GM12878 (cell line): ENCODE results near the gene GALT. TPM values are rescaled to one million over a fixed set of nuclear protein-coding genes. Genes with fewer than 3 reads are reported as not detected.

ENCODE experiments used
- CUX1 ChIP-seq: IDR thresholded peaks from 2 replicates; pipeline ENCODE4 v1.6.1; 2012; ENCODE audit warnings: improper control_type of control experiment, low read depth, low read length; ENCODE audit not compliant: insufficient replicate concordance
- EED ChIP-seq: sonication (generic); IDR thresholded peaks from 2 replicates; pipeline ENCODE4 v1.6.1; 2016; ENCODE audit warnings: antibody characterized with exemption, low read depth
- EP300 ChIP-seq, 2 experiments: fragments of 150-350 bp in 1 of 2; IDR thresholded peaks; 2 replicates each; pipeline ENCODE4 v1.6.1; 2011 to 2012; ENCODE audit warnings: low read depth in 2 of 2, low read length in 2 of 2, borderline replicate concordance in 1 of 2, improper control_type of control experiment in 1 of 2, inconsistent platforms in 1 of 2; ENCODE audit not compliant: control insufficient read depth in 1 of 2
- ETV6 ChIP-seq, 2 experiments: fragments of 450-650 bp in 1 of 2; IDR thresholded peaks in 1 of 2; conservative IDR thresholded peaks in 1 of 2; 2 replicates each; pipeline ENCODE4 v1.6.1; 2014; ENCODE audit warnings: antibody characterized with exemption in 1 of 2, borderline replicate concordance in 1 of 2, low read depth in 1 of 2, mild to moderate bottlenecking in 1 of 2, moderate library complexity in 1 of 2
- FOXK2 ChIP-seq: fragments of 450-650 bp; IDR thresholded peaks from 2 replicates; pipeline ENCODE4 v1.6.1; 2017; ENCODE audit warnings: mild to moderate bottlenecking, moderate library complexity
- HDGF ChIP-seq: fragments of 450-650 bp; IDR thresholded peaks from 2 replicates; pipeline ENCODE4 v1.6.1; 2016; ENCODE audit warnings: antibody characterized with exemption
- IKZF2 ChIP-seq, 2 experiments: fragments of 450-650 bp; IDR thresholded peaks; 2 replicates each; pipeline ENCODE4 v1.6.1; 2017; ENCODE audit warnings: mild to moderate bottlenecking in 2 of 2, moderate library complexity in 2 of 2
- LARP7 ChIP-seq: fragments of 450-650 bp; IDR thresholded peaks from 2 replicates; pipeline ENCODE4 v1.6.1; 2017; ENCODE audit warnings: mild to moderate bottlenecking
- MYC ChIP-seq: IDR thresholded peaks from 2 replicates; pipeline ENCODE4 v1.6.1; 2011; ENCODE audit warnings: mild to moderate bottlenecking, low read length, moderate library complexity, inconsistent platforms; ENCODE audit not compliant: insufficient read depth, insufficient replicate concordance, insufficient read length, severe bottlenecking
- NFIC ChIP-seq: IDR thresholded peaks from 2 replicates; pipeline ENCODE4 v1.6.1; 2012; ENCODE audit warnings: low read depth, mild to moderate bottlenecking, inconsistent platforms, low read length, moderate library complexity
- NR2C1 ChIP-seq: fragments of 450-650 bp; IDR thresholded peaks from 2 replicates; pipeline ENCODE4 v1.6.1; 2017; ENCODE audit warnings: antibody characterized with exemption, mild to moderate bottlenecking, moderate library complexity
- POLR2A ChIP-seq: IDR thresholded peaks from 2 replicates; pipeline ENCODE4 v1.6.1; 2011; ENCODE audit warnings: low read depth, mild to moderate bottlenecking, low read length
- POLR2AphosphoS5 ChIP-seq: IDR thresholded peaks from 2 replicates; pipeline ENCODE4 v1.6.1; 2011; ENCODE audit warnings: mild to moderate bottlenecking, low read length, inconsistent platforms
- RELA ChIP-seq: fragments of 450-650 bp; IDR thresholded peaks from 2 replicates; pipeline ENCODE4 v1.8.0; 2014; ENCODE audit warnings: borderline replicate concordance; ENCODE audit not compliant: partially characterized antibody
- SP1 ChIP-seq: IDR thresholded peaks from one replicate; pipeline ENCODE4 v1.6.1; 2011; ENCODE audit warnings: low read depth, low read length
- TAF1 ChIP-seq: IDR thresholded peaks from 2 replicates; pipeline ENCODE4 v1.6.1; 2011; ENCODE audit warnings: mild to moderate bottlenecking, low read depth, low read length, borderline replicate concordance
- TCF3 ChIP-seq: IDR thresholded peaks from 2 replicates; pipeline ENCODE4 v1.6.1; 2012; ENCODE audit warnings: low read depth, mild to moderate bottlenecking, low read length, borderline replicate concordance; ENCODE audit not compliant: insufficient read depth
- USF2 ChIP-seq: IDR thresholded peaks from 2 replicates; pipeline ENCODE4 v1.6.1; 2011; ENCODE audit warnings: low read depth, low read length, improper control_type of control experiment, borderline replicate concordance
- ZNF687 ChIP-seq: fragments of 450-650 bp; IDR thresholded peaks from 2 replicates; pipeline ENCODE4 v1.6.1; 2017; ENCODE audit warnings: mild to moderate bottlenecking, moderate library complexity
- polyA plus RNA-seq, 11 experiments: library from polyadenylated mRNA; depleted of rRNA in 4 of 11; unstranded in 6 of 11; stranded (reverse) in 5 of 11; fragments of >200 nt; fragmentation: Nextera tagmentation in 4 of 11; fragmentation: Illumina TruSeq in 1 of 11; extraction: Ambion mirVana in 4 of 11; extraction: Trizol in 1 of 11; gene quantifications; 1 replicate in 1 of 11; 2 replicates in 10 of 11; pipeline versions ENCODE4 v1.2.1 to v1.2.3, GENCODE V29; 2011 to 2016; ENCODE audit warnings: inconsistent platforms in 2 of 11, missing spikeins in 2 of 11, low read depth in 1 of 11
- total RNA-seq, 4 experiments: library from RNA; depleted of rRNA in 3 of 4; stranded (reverse); fragments of >200 nt in 3 of 4; fragmentation: Illumina TruSeq in 1 of 4; extraction: Trizol in 1 of 4; gene quantifications; 2 replicates each; pipeline versions ENCODE4 v1.2.1 to v1.2.3, GENCODE V29; 2013 to 2021

GALT gene
- total and polyA plus RNA-seq, 10 of the 15 experiments (the other 5 are each of a cell fraction or from before 2014, with no cell fraction given): 9.3 to 34.1 (median 26.9) TPM

GRCh38 chr9:34646211-34647083 lies at the start of gene GALT (continued):
- TF ChIP-seq HDGF: peak; percentile 53; the same call in 1 of the 2 replicates
- peak; percentile 81 for TF ChIP-seq TAF1
- 0 out of 2 replicates have a peak, but pooled peaks have one; percentile 32 for TF ChIP-seq NR2C1
- no peak for TF ChIP-seq EP300 (IDR thresholded peaks at IDR 0.05; ENCODE audit: borderline replicate concordance in 1 of 2, control insufficient read depth in 1 of 2, low read depth in 2 of 2, low read length in 2 of 2)
- 0 out of 2 replicates have a peak, but pooled peaks have one; percentile 76 for TF ChIP-seq TCF3
- TF ChIP-seq MYC: no peak
- TF ChIP-seq NFIC: no peak
- TF ChIP-seq LARP7: 0 out of 2 replicates have a peak, but pooled peaks have one; percentile 48
- TF ChIP-seq FOXK2: peak; percentile 68
- peak; percentile 87 for TF ChIP-seq POLR2A
- peak; percentile 61 for TF ChIP-seq SP1
- peak; percentile 63; the same call in 1 of the 2 replicates for TF ChIP-seq POLR2AphosphoS5
- TF ChIP-seq ZNF687: 0 out of 2 replicates have a peak, but pooled peaks have one; percentile 24
- peak; percentile 68 for TF ChIP-seq RELA
- TF ChIP-seq IKZF2 (IDR thresholded peaks at IDR 0.05): peak; percentile 51 to 70; a peak in 3 of 4 replicates
- TF ChIP-seq CUX1: peak; percentile 4
- no peak for TF ChIP-seq ETV6 (conservative IDR thresholded peaks at IDR 0.05 in 1 of 2, IDR thresholded peaks at IDR 0.05 in 1 of 2; ENCODE audit: borderline replicate concordance in 1 of 2, low read depth in 1 of 2)
- TF ChIP-seq EED: peak; percentile 58
- peak; percentile 94 for TF ChIP-seq USF2
